Peyer's patch (tissue), 4 donors: ENCODE measurements around the gene PROP1. TPM values are rescaled to one million over a fixed set of nuclear protein-coding genes. Genes with fewer than 3 reads are reported as not detected.

ENCODE experiments used
- DNase-seq, 3 donors: peaks; one replicate each; pipeline ENCODE4 v3.0.0-alpha.2; 2017 to 2019
- H3K27ac ChIP-seq, 4 donors: fragments of 200-600 bp; sonication (generic); one replicate each; pipeline ENCODE4 v1.5.1; 2016 to 2019
- H3K27me3 ChIP-seq, 2 donors: fragments of 200-600 bp; sonication (generic); one replicate each; pipeline ENCODE4 v1.5.1; 2019
- H3K36me3 ChIP-seq, 3 donors: fragments of 200-600 bp; sonication (generic); one replicate each; pipeline ENCODE4 v1.5.1; 2016 to 2019
- H3K4me1 ChIP-seq, 4 donors: fragments of 200-600 bp; sonication (generic); one replicate each; pipeline ENCODE4 v1.5.1; 2016 to 2019
- H3K4me3 ChIP-seq, 4 donors: fragments of 200-600 bp; sonication (generic); 1 replicate in 3 of 4; 2 replicates in 1 of 4; pipeline ENCODE4 v1.5.1; 2016 to 2019; ENCODE audit warnings: mild to moderate bottlenecking in 1 of 4
- H3K9me3 ChIP-seq, 4 donors: fragments of 200-600 bp; sonication (generic); one replicate each; pipeline ENCODE4 v1.5.1; 2016 to 2019; ENCODE audit warnings: mild to moderate bottlenecking in 1 of 4
- POLR2A ChIP-seq, 2 donors: fragments of 450-650 bp; IDR thresholded peaks; one replicate each; pipeline ENCODE4 v1.5.1; 2017; ENCODE audit warnings: antibody characterized with exemption in 2 of 2, mild to moderate bottlenecking in 2 of 2, moderate library complexity in 2 of 2
- total RNA-seq, 4 donors: library from RNA; depleted of rRNA; stranded (reverse); fragments of >200 nt; gene quantifications; one replicate each; pipeline ENCODE4 v1.1.0, GENCODE V29; 2016
- TF ChIP-seq, protein P1 (sequence below), 6 experiments: fragments of 450-650 bp in 4 of 6; fragments of 200-600 bp in 2 of 6; sonication (generic) in 1 of 6; IDR thresholded peaks; one replicate each; pipeline ENCODE4 v1.5.1; 2017 to 2019; ENCODE audit warnings: antibody characterized with exemption in 6 of 6, mild to moderate bottlenecking in 3 of 6, moderate library complexity in 1 of 6

PROP1 gene
- total RNA-seq, 4 donors from 2014 or later: not detected

- Histone ChIP-seq H3K4me1 (no peaks in the 10 kb centered on the region), H3K9me3 (no peaks in the 10 kb centered on the region), H3K4me3 (no peak overlapping the region), H3K27ac (no peak overlapping the region), H3K36me3 (no peaks in the 10 kb centered on the region), H3K27me3 (peaks cover 0 to under 1% of the 10 kb centered on the region in 2 donors)
- DNase-seq: no peak
- TF ChIP-seq, protein P1, sequence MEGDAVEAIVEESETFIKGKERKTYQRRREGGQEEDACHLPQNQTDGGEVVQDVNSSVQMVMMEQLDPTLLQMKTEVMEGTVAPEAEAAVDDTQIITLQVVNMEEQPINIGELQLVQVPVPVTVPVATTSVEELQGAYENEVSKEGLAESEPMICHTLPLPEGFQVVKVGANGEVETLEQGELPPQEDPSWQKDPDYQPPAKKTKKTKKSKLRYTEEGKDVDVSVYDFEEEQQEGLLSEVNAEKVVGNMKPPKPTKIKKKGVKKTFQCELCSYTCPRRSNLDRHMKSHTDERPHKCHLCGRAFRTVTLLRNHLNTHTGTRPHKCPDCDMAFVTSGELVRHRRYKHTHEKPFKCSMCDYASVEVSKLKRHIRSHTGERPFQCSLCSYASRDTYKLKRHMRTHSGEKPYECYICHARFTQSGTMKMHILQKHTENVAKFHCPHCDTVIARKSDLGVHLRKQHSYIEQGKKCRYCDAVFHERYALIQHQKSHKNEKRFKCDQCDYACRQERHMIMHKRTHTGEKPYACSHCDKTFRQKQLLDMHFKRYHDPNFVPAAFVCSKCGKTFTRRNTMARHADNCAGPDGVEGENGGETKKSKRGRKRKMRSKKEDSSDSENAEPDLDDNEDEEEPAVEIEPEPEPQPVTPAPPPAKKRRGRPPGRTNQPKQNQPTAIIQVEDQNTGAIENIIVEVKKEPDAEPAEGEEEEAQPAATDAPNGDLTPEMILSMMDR (IDR thresholded peaks at IDR 0.05): no peak
- TF ChIP-seq POLR2A (IDR thresholded peaks at IDR 0.05): no peak
These were observed 6.9 kb downstream of the PROP1 start for GRCh38 chr5:177988989-177989625.

GRCh38 chr5:177987326-177987725, 8.7 kb downstream of the PROP1 start:
- no peaks in the 10 kb centered on the region for H3K36me3 ChIP-seq
- TF ChIP-seq POLR2A (IDR thresholded peaks at IDR 0.05): no peak
- TF ChIP-seq, protein P1 (IDR thresholded peaks at IDR 0.05): no peak
- no peak for DNase-seq
- H3K4me1 ChIP-seq: no peaks in the 10 kb centered on the region
- H3K27me3 ChIP-seq: peaks cover 0 to 9% of the 10 kb centered on the region in 2 donors
- no peak overlapping the region for H3K27ac ChIP-seq
- no peaks in the 10 kb centered on the region for H3K9me3 ChIP-seq
- H3K4me3 ChIP-seq: no peak overlapping the region

DNA sequence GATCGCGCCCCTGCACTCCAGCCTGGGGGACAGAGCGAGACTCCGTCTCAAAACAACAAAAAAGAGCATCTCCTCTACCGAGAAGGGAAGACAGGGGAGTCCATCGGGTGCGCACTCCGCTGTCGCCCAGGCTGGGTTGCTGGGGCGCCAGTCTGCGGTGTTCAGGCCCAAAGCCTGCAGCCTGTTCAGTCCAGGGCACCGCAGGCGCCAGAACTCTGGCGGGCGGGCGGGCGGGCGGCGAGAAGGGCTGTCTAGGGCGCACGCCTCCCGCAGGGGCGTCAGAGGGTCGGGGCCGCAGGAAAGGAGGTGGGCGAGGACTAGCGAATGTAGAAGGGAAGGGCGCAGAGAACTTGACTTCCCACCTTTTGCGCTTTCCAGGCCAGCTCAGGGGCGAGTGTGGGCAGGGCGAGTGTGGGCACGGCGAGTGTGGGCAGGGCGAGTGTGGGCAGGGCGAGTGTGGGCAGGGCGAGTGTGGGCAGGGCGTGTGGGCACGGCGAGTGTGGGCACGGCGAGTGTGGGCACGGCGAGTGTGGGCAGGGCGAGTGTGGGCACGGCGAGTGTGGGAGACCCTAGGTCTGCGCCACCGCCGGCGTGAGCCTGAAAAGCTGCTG, 10.5 kb downstream of the PROP1 start:
- Histone ChIP-seq H3K27me3 (peaks cover 0 to 9% of the 10 kb centered on the region in 2 donors), H3K36me3 (no peaks in the 10 kb centered on the region), H3K4me3 (no peak overlapping the region), H3K27ac (no peak overlapping the region), H3K4me1 (no peaks in the 10 kb centered on the region), H3K9me3 (no peaks in the 10 kb centered on the region)
- TF ChIP-seq POLR2A (IDR thresholded peaks at IDR 0.05): no peak
- TF ChIP-seq, protein P1 (IDR thresholded peaks at IDR 0.05): no peak
- no peak for DNase-seq

DNA sequence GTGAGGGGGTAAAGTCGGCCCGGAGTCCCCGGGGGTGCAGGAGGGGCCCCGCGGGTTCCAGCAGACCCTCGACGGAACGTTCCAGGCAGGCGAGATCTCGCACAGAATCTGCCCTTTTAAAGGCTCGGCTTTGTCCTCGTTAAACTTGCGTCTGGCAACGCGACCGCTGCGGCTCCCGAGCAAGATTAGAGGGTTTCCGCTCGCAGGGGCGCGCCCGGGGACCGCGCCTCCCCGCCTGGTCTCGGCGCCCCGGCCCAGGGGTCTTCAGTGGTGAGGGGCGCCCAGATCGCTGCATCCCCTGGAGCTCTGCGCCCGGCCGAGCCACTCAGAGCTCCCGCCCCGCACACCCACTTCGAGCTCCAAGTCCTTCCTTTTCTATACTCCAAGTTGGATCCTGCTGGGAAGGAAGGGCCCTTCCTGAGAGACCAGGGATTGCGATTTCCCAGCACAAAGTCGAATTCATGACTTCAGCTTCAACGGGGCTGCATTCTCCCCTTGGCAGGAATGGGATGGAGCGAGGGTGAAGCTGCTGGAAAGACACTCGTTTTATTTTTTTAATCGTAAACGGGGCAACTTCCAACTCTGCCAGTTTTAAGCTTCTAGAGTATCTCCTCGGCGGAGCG, 11.3 kb downstream of the PROP1 start:
- TF ChIP-seq, protein P1 (IDR thresholded peaks at IDR 0.05): no peak
- TF ChIP-seq POLR2A (IDR thresholded peaks at IDR 0.05): no peak
- H3K36me3 ChIP-seq: no peaks in the 10 kb centered on the region
- H3K27ac ChIP-seq: no peak overlapping the region
- no peak for DNase-seq
- H3K4me1 ChIP-seq: no peaks in the 10 kb centered on the region
- H3K4me3 ChIP-seq: no peak overlapping the region
- H3K27me3 ChIP-seq: peaks cover 0 to 9% of the 10 kb centered on the region in 2 donors
- H3K9me3 ChIP-seq: no peaks in the 10 kb centered on the region

DNA sequence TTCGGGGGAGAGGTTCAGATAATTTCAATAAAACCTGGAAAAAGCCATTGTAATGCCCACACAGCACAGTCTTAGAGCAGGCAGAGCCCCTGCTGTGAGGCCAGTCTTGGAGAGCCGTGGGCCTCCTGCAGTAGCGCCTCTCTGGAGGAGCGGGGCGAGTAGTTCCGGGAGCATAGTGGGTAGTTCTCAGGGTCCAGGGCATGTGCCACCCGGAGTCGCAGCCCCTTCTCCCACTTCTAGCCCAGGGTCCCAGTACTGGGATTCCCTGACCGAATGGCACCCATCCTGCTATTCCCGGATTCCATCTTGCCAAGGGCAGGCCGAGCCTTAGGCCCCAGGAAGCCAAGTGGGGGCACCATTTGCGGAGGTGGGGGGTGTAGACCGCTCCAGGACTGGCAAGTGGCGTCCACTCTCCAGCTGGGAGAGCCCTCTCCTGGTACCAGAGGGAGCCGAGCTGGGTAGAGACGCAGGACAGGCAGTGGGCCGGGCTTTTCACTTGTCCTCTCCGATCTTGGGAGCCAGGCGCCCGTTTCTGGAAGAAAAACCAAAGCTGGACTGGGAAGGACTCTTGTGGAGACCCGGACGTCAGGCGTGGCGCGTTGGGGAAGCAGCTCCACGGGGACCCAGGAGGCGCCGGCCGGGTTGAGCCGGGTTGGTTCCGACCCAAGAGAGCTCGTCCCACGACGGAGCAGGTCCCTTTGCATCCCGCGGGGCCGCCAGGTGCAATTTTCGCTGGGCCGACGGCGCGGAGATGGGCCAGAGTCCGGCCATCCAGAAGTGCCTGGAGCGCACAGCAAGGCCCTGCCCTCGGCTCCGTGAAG, 12.1 kb downstream of the PROP1 start:
- Histone ChIP-seq H3K27ac (no peak overlapping the region), H3K27me3 (peaks cover 0 to 9% of the 10 kb centered on the region in 2 donors), H3K36me3 (no peaks in the 10 kb centered on the region), H3K4me1 (no peaks in the 10 kb centered on the region), H3K9me3 (no peaks in the 10 kb centered on the region), H3K4me3 (no peak overlapping the region)
- DNase-seq: no peak
- TF ChIP-seq POLR2A (IDR thresholded peaks at IDR 0.05): no peak
- TF ChIP-seq, protein P1 (IDR thresholded peaks at IDR 0.05): no peak
